Measurements from ENCODE around the gene RGS19. TPM values are rescaled to one million over a fixed set of nuclear protein-coding genes. Genes with fewer than 3 reads are reported as not detected.

The RGS19 gene
- total RNA-seq, 1 donor from 2014 or later = 7.6 TPM

DNA sequence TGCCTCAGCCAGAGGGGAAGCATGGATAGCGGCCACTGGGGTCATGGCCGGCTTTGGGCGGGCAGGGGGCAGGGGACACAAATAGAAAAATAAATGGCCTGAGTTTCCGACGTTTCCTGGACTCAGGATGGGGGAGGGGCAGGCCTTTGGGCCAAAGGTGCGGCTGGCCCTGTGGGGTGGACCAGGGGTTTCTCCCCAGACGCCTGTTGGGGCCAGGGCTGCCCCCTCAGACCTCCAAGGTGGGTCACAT is 22.8 kb downstream of the RGS19 start:
- Mint-ChIP-seq H3K27me3 (peaks cover 24% of the 10 kb centered on the region), H3K4me1 (ENCODE audit: low read depth) (peaks cover 6% of the 10 kb centered on the region), H3K9me3 (ENCODE audit: low read depth) (no peaks in the 10 kb centered on the region), H3K36me3 (ENCODE audit: insufficient read depth) (no peaks in the 10 kb centered on the region), H3K4me3 (ENCODE audit: low read depth) (no peak overlapping the region), H3K27ac (no peak overlapping the region)
- TF ChIP-seq CTCF (IDR thresholded peaks at IDR 0.05; ENCODE audit: unreplicated experiment) = no peak
- DNase-seq (ENCODE audit: low spot score, unreplicated experiment) = no peak

GRCh38 chr20:64055893-64056638 is 23.3 kb downstream of the RGS19 start:
- no peak for DNase-seq (ENCODE audit: low spot score, unreplicated experiment)
- H3K4me3 Mint-ChIP-seq (ENCODE audit: low read depth) = no peak overlapping the region
- H3K9me3 Mint-ChIP-seq (ENCODE audit: low read depth) = no peaks in the 10 kb centered on the region
- H3K4me1 Mint-ChIP-seq (ENCODE audit: low read depth) = peaks cover 6% of the 10 kb centered on the region
- peaks cover 26% of the 10 kb centered on the region for H3K27me3 Mint-ChIP-seq
- H3K36me3 Mint-ChIP-seq (ENCODE audit: insufficient read depth) = no peaks in the 10 kb centered on the region
- H3K27ac Mint-ChIP-seq = no peak overlapping the region
- no peak for TF ChIP-seq CTCF (IDR thresholded peaks at IDR 0.05; ENCODE audit: unreplicated experiment)

DNA sequence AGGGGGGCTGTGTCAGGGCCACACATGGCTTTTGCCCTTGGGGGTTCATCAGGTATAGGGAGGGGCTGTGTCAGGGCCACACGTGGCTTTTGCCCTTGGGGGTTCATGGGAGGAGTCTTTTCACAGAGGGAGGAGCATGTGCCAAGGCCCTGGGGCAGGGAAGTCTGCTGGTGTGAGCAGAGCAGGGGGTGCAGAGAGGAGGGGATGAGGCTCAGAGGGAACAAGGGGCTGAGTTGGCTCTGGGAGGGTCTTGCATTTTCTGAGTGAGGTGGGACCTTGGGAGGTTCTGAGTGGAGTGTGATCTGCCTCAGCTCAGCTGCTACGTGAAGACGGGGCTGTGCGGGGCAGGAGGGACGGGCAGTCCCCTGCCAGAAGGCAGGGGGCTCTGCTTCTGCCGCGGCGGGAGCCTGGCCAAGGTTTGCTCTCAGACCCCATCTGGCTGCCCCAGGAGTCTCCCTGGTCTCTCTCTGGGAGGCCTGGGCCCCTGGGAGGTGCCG is 23.9 kb downstream of the RGS19 start:
- Mint-ChIP-seq H3K4me3 (ENCODE audit: low read depth) (no peak overlapping the region), H3K9me3 (ENCODE audit: low read depth) (no peaks in the 10 kb centered on the region), H3K36me3 (ENCODE audit: insufficient read depth) (no peaks in the 10 kb centered on the region), H3K27ac (peak overlapping the region; percentile 45), H3K27me3 (peaks cover 32% of the 10 kb centered on the region), H3K4me1 (ENCODE audit: low read depth) (peaks cover 6% of the 10 kb centered on the region)
- TF ChIP-seq CTCF (IDR thresholded peaks at IDR 0.05; ENCODE audit: unreplicated experiment) = no peak
- no peak for DNase-seq (ENCODE audit: low spot score, unreplicated experiment)

DNA sequence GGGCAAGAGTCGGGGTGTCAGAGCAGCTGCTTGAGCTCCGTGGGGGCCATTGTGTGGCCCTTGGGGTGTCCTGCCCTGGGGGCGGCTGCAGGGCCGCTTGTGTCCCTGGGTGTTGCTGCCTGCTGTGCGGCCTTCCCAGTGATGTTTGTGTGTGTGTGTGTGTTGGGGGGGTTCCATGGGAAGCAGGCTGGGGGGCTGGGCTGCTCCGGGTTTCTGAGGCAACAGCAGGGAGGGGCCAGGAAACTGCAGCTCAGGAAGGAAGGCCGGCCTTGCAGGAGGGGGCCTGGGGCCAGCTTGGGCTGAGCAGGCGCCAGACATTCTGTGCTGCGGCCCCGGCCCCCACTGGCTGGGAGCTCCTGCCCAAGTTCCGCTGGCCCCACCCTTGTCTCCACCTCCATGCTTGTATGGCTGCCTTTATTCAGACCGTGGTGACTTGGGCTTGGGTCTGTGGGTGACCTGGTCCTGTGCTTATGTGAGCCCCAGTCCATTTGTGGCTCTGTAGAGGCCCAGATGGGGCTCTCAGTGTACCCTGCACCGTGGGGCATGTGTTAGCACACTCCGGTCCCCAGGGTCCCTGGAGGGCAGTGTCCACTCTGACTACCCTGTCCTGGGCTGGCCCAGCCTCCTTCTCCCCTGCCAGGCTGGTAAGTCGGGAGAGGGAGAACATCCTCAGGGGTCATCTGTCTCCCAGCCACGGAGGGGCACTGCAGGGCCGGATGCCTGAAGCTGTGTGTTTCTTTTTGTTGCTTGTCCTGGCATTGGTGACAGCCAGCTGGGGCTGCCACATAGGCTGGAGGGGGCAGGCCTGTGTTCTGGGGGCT is 25.3 kb downstream of the RGS19 start:
- H3K4me1 Mint-ChIP-seq (ENCODE audit: low read depth) = peaks cover 6% of the 10 kb centered on the region
- no peaks in the 10 kb centered on the region for H3K36me3 Mint-ChIP-seq (ENCODE audit: insufficient read depth)
- peak; percentile 32 for TF ChIP-seq CTCF (IDR thresholded peaks at IDR 0.05; ENCODE audit: unreplicated experiment)
- no peak overlapping the region for H3K4me3 Mint-ChIP-seq (ENCODE audit: low read depth)
- no peak overlapping the region for H3K27ac Mint-ChIP-seq
- DNase-seq (ENCODE audit: low spot score, unreplicated experiment) = no peak
- no peaks in the 10 kb centered on the region for H3K9me3 Mint-ChIP-seq (ENCODE audit: low read depth)
- peaks cover 37% of the 10 kb centered on the region for H3K27me3 Mint-ChIP-seq

DNA sequence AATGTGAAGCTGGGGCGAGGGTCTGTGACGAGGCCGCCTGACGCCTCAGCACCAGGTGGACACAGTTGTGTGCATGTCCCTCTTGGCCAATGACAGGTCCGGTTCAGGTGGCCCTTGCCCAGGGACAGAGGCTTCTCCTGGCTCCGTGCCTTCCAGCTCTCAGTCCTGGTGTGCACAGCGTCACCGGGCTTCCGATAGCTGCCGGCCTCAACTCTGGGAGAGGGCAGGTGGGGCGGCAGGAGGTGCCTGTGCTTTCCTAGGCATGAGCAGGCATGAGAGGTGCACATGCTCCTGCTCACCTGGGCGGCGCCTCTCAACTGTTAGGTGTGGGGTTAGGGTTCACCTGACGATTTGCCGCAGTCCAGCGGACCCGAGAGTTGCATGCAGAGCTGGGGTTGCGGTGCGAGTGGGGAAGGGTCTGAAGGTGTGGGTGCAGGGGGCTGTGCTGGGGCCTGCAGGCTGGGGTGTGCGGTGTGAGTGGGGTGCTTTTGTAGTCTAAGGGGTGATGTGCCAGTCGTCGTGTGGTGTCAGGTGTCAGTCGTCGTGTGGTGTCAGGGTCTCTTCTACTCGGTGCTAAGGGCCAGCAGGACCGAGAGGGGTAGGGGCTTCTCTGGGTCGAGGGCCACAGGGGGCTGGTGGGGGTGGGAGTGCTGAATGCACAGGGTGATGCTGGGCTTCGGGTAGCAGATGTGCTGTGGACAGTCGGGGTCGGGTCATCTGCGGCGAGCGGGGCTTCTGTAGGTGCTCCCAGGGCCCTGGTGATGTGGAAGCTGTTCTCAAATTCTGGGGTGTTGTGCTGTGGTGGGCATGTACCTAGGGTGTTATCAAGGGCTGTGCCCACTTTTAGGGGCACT is 26.1 kb downstream of the RGS19 start:
- DNase-seq (ENCODE audit: low spot score, unreplicated experiment) = no peak
- TF ChIP-seq CTCF (IDR thresholded peaks at IDR 0.05; ENCODE audit: unreplicated experiment) = no peak
- Mint-ChIP-seq H3K36me3 (ENCODE audit: insufficient read depth) (no peaks in the 10 kb centered on the region), H3K27me3 (peaks cover 39% of the 10 kb centered on the region), H3K4me3 (ENCODE audit: low read depth) (no peak overlapping the region), H3K27ac (no peak overlapping the region), H3K9me3 (ENCODE audit: low read depth) (no peaks in the 10 kb centered on the region), H3K4me1 (ENCODE audit: low read depth) (peaks cover 5% of the 10 kb centered on the region)
